C4-2B (cell line): Measurements from ENCODE around the gene S100A5.

ENCODE experiments used
- CTCF ChIP-seq: fragments of 450-650 bp; conservative IDR thresholded peaks from 2 replicates; pipeline ENCODE4 v1.5.1; 2017; ENCODE audit warnings: mild to moderate bottlenecking
- ZFX ChIP-seq: fragments of 450-650 bp; IDR thresholded peaks from 2 replicates; pipeline ENCODE4 v1.6.1; 2017

GRCh38 chr1:153526132-153526543 lies 14.6 kb downstream of the S100A5 start:
- no peak for TF ChIP-seq CTCF
- no peak for TF ChIP-seq ZFX
